GM12878 (cell line): ENCODE measurements around the gene BCOR.

Experiments
- BHLHE40 ChIP-seq, 2 experiments: fragments of 450-650 bp in 1 of 2; IDR thresholded peaks; 2 replicates each; pipeline ENCODE4 v1.6.1; 2011 to 2017; ENCODE audit warnings: low read depth in 2 of 2, borderline replicate concordance in 1 of 2, improper control_type of control experiment in 1 of 2, low read length in 1 of 2, mild to moderate bottlenecking in 1 of 2
- CBX3 ChIP-seq: fragments of 200-600 bp; sonication (generic); IDR thresholded peaks from 2 replicates; pipeline ENCODE4 v1.6.1; 2016; ENCODE audit warnings: low read depth, borderline replicate concordance
- CEBPB ChIP-seq, 2 experiments: fragments of 150-350 bp in 1 of 2; IDR thresholded peaks; 2 replicates each; pipeline ENCODE4 v1.6.1; 2012 to 2014; ENCODE audit warnings: low read depth in 2 of 2, low read length in 2 of 2, borderline replicate concordance in 1 of 2, inconsistent platforms in 1 of 2
- CHD4 ChIP-seq: fragments of 200-600 bp; sonication (generic); IDR thresholded peaks from 2 replicates; pipeline ENCODE4 v1.6.1; 2016; ENCODE audit warnings: mild to moderate bottlenecking
- CTCF ChIP-seq, 3 experiments: IDR thresholded peaks in 2 of 3; conservative IDR thresholded peaks in 1 of 3; 2 replicates each; pipeline ENCODE4 v1.5.1; 2011; ENCODE audit warnings: low read depth in 3 of 3, low read length in 3 of 3, mild to moderate bottlenecking in 3 of 3, control low read depth in 2 of 3, moderate library complexity in 2 of 3, inconsistent platforms in 1 of 3, mixed read lengths in 1 of 3; ENCODE audit not compliant: control insufficient read depth in 2 of 3, insufficient read depth in 1 of 3; ENCODE audit errors: extremely low read depth in 1 of 3
- EZH2 ChIP-seq: IDR thresholded peaks from 2 replicates; pipeline ENCODE4 v1.6.1; 2012; ENCODE audit warnings: low read depth, mild to moderate bottlenecking, control low read depth, inconsistent platforms, low read length, borderline replicate concordance; ENCODE audit not compliant: control insufficient read depth
- NR2C2 ChIP-seq: IDR thresholded peaks from 2 replicates; pipeline ENCODE4 v1.6.1; 2011; ENCODE audit warnings: borderline replicate concordance, low read depth; ENCODE audit not compliant: control insufficient read depth, insufficient read length
- SIN3A ChIP-seq: IDR thresholded peaks from 2 replicates; pipeline ENCODE4 v1.6.1; 2012; ENCODE audit warnings: low read depth, low read length, improper control_type of control experiment
- SIX5 ChIP-seq: IDR thresholded peaks from 2 replicates; pipeline ENCODE4 v1.6.1; 2011; ENCODE audit warnings: mild to moderate bottlenecking, low read depth, low read length, moderate library complexity; ENCODE audit not compliant: severe bottlenecking
- SMARCA5 ChIP-seq: fragments of 450-650 bp; IDR thresholded peaks from 2 replicates; pipeline ENCODE4 v1.6.1; 2017; ENCODE audit warnings: mild to moderate bottlenecking

- no peak for TF ChIP-seq CTCF (IDR thresholded peaks at IDR 0.05 in 2 of 3, conservative IDR thresholded peaks at IDR 0.05 in 1 of 3; ENCODE audit: control insufficient read depth in 2 of 3, extremely low read depth in 1 of 3, insufficient read depth in 1 of 3, low read depth in 3 of 3, low read length in 3 of 3)
- TF ChIP-seq CEBPB (IDR thresholded peaks at IDR 0.05; ENCODE audit: borderline replicate concordance in 1 of 2, low read depth in 2 of 2, low read length in 2 of 2), result no peak
- no peak for TF ChIP-seq NR2C2
- TF ChIP-seq EZH2, result no peak
- TF ChIP-seq SIX5, result no peak
- no peak for TF ChIP-seq BHLHE40 (IDR thresholded peaks at IDR 0.05; ENCODE audit: borderline replicate concordance in 1 of 2, low read depth in 2 of 2, low read length in 1 of 2)
- no peak for TF ChIP-seq CBX3
- no peak for TF ChIP-seq CHD4
- TF ChIP-seq SIN3A, result no peak
- no peak for TF ChIP-seq SMARCA5
These were observed 92.3 kb downstream of the BCOR start for GRCh38 chrX:40005292-40006011.
